GM23248 (cell line): Measurements from ENCODE around the gene PPP1R3F. TPM values are rescaled to one million over a fixed set of nuclear protein-coding genes. Genes with fewer than 3 reads are reported as not detected.
A peak's percentile ranks its signal among the peaks of the same experiment; 100 is the strongest.

Source experiments
- DNase-seq: peaks from one replicate; pipeline ENCODE4 v3.0.0-alpha.2; 2015
- H2AFZ ChIP-seq: fragments of 200-600 bp; sonication (generic); 2 replicates; pipeline ENCODE4 v1.6.1; 2016; ENCODE audit warnings: antibody characterized with exemption
- H3F3A ChIP-seq: fragments of 200-600 bp; sonication (generic); 2 replicates; pipeline ENCODE4 v1.6.1; 2016; ENCODE audit warnings: mild to moderate bottlenecking, antibody characterized with exemption, mixed run types; ENCODE audit not compliant: insufficient read depth
- H3K27ac ChIP-seq: fragments of 200-600 bp; sonication (generic); 2 replicates; pipeline ENCODE4 v1.5.1; 2016; ENCODE audit warnings: mild to moderate bottlenecking
- H3K27me3 ChIP-seq: fragments of 200-600 bp; sonication (generic); replicated peaks from 2 replicates; pipeline ENCODE4 v1.6.1; 2016; ENCODE audit warnings: mild to moderate bottlenecking; ENCODE audit not compliant: insufficient read depth
- H3K36me3 ChIP-seq: fragments of 200-600 bp; sonication (generic); 2 replicates; pipeline ENCODE4 v1.6.1; 2016; ENCODE audit warnings: low read depth, mild to moderate bottlenecking
- H3K4me1 ChIP-seq: fragments of 200-600 bp; sonication (generic); 2 replicates; pipeline ENCODE4 v1.6.1; 2016; ENCODE audit warnings: mild to moderate bottlenecking; ENCODE audit not compliant: insufficient read depth
- H3K4me2 ChIP-seq: fragments of 200-600 bp; sonication (generic); one replicate; pipeline ENCODE4 v1.6.1; 2016; ENCODE audit warnings: mild to moderate bottlenecking; ENCODE audit not compliant: unreplicated experiment
- H3K4me3 ChIP-seq: fragments of 200-600 bp; sonication (generic); 2 replicates; pipeline ENCODE4 v1.5.1; 2016; ENCODE audit warnings: mild to moderate bottlenecking
- H3K79me2 ChIP-seq: fragments of 200-600 bp; sonication (generic); 2 replicates; pipeline ENCODE4 v1.6.1; 2016; ENCODE audit warnings: mild to moderate bottlenecking; ENCODE audit not compliant: insufficient read depth
- H3K9ac ChIP-seq: fragments of 200-600 bp; sonication (generic); 2 replicates; pipeline ENCODE4 v1.6.1; 2016; ENCODE audit warnings: mild to moderate bottlenecking
- H3K9me2 ChIP-seq: fragments of 200-600 bp; sonication (generic); 2 replicates; pipeline ENCODE4 v1.6.1; 2016; ENCODE audit warnings: mixed run types, mild to moderate bottlenecking, moderate library complexity; ENCODE audit not compliant: insufficient read depth
- H3K9me3 ChIP-seq: fragments of 200-600 bp; sonication (generic); one replicate; pipeline ENCODE4 v1.6.1; 2017; ENCODE audit warnings: low read depth
- H4K20me1 ChIP-seq: fragments of 200-600 bp; sonication (generic); 2 replicates; pipeline ENCODE4 v1.6.0; 2016; ENCODE audit not compliant: insufficient read depth
- EZH2 ChIP-seq: fragments of 200-600 bp; sonication (generic); IDR thresholded peaks from 2 replicates; pipeline ENCODE4 v1.6.1; 2018; ENCODE audit warnings: antibody characterized with exemption, mild to moderate bottlenecking; ENCODE audit not compliant: insufficient read depth, poor library complexity, severe bottlenecking
- EZH2phosphoT487 ChIP-seq: fragments of 200-600 bp; sonication (generic); IDR thresholded peaks from 2 replicates; pipeline ENCODE4 v1.6.1; 2018; ENCODE audit warnings: antibody characterized with exemption, moderate library complexity, mild to moderate bottlenecking, low read depth; ENCODE audit not compliant: insufficient read depth
- WGBS, 2 experiments: methylation state at CpG; one replicate each; pipeline ENCODE4 v1.1.6; 2015 to 2017; ENCODE audit warnings: low lambda C conversion rate in 2 of 2, low coverage in 1 of 2; ENCODE audit errors: missing lambda C conversion rate in 2 of 2; 5-methylcytosine and 5-hydroxymethylcytosine counted together
- in situ Hi-C: fragments of 300-500 bp; cut with MboI; formaldehyde crosslinking; loops from 2 replicates; pipeline ENCODE4 v1.15.0; 2020
- polyA plus RNA-seq: library from polyadenylated mRNA; unstranded; fragments of >200 nt; fragmentation: Nextera tagmentation; extraction: Ambion mirVana; gene quantifications from 2 replicates; pipeline ENCODE4 v1.2.1, GENCODE V29; 2016
- total RNA-seq: library from RNA; depleted of rRNA; stranded (reverse); fragments of >200 nt; shearing (Covaris generic); gene quantifications from 2 replicates; pipeline ENCODE4 v1.2.3, GENCODE V29; 2014

Gene PPP1R3F
- total and polyA plus RNA-seq, 2 experiments from 2014 or later, result 4.4 to 10.6 TPM

DNA sequence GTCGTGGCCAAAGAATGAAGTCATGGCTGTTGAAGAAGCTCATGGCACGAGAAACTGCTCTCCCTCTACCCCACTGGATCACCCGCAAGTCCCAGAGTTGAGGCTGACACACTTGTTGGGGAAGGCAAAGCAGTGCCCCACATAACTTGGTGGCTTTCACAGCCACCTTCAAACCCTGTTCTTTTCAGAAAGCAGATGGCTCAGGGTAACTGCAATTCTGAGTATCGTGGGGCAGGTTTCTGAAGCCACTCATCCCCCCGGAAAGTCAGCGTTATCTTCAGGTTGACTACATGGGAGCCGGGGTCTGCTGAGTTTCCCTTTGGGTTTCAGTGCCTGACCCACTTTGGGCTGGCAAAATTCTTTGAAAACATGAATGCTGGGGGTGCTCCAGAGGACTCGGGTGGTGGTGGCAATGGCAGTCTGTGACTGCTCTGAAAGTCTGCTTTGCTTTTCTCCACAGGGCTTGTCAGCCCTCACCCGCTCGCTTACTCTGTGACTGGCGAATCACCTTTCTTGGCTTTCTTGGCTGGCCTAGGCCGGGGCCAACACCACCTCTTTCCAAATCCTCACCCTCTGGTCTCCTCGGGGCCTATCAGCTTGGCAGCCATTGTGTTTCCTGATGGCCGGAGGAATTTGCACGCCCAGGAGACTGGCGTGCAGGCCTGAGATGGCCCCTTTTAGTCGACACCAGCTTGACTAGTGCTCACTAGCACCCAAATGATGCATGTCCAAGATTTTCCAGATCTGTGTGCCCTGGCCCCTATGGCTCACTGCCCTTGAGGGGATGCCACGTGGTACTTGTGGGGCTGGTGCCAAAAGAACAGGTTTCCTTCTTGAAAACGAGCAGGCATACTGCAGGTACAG, 7.3 kb downstream of the PPP1R3F start:
- no peaks in the 10 kb centered on the region for H4K20me1 ChIP-seq
- H3K4me2 ChIP-seq, result no peak overlapping the region
- H3K4me1 ChIP-seq, result no peaks in the 10 kb centered on the region
- WGBS, 2 experiments, result 74 to 75% methylated on average over 14 to 19 of the region's 19 CpGs
- DNase-seq, result peak; percentile 38
- no peaks in the 10 kb centered on the region for H3K27me3 ChIP-seq
- no peak overlapping the region for H2AFZ ChIP-seq
- in situ Hi-C loops, result no loop called here
- H3F3A ChIP-seq, result no peaks in the 10 kb centered on the region
- no peak overlapping the region for H3K27ac ChIP-seq
- H3K36me3 ChIP-seq, result no peaks in the 10 kb centered on the region
- H3K9ac ChIP-seq, result no peak overlapping the region
- H3K79me2 ChIP-seq, result peaks cover 18% of the 10 kb centered on the region
- TF ChIP-seq EZH2phosphoT487 (no peak), EZH2 (no peak)
- no peaks in the 10 kb centered on the region for H3K9me2 ChIP-seq
- H3K4me3 ChIP-seq, result no peak overlapping the region
- no peaks in the 10 kb centered on the region for H3K9me3 ChIP-seq

DNA sequence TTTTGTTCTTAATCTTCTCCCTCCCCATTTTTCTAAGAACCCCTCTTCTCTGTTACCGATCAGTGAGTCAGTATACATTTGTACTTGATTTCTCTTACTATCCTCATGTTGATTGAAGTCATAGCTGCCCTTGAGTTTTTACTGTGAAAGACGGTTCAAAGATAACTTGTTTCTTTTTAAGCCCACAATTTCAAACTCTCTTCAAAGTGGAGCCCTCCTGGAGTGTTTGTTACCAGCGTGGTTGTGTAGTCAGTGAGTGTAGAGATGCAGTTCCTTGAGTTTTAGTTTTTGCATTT, 7.9 kb downstream of the PPP1R3F start:
- H3K79me2 ChIP-seq, result peaks cover 12% of the 10 kb centered on the region
- no peak overlapping the region for H3K4me3 ChIP-seq
- no peaks in the 10 kb centered on the region for H3K4me1 ChIP-seq
- in situ Hi-C loops, result no loop called here
- H2AFZ ChIP-seq, result no peak overlapping the region
- 92 to 97% methylated on average over 3 of the region's 3 CpGs for WGBS, 2 experiments
- H3K36me3 ChIP-seq, result no peaks in the 10 kb centered on the region
- no peaks in the 10 kb centered on the region for H3K27me3 ChIP-seq
- DNase-seq, result no peak
- H3K4me2 ChIP-seq, result no peak overlapping the region
- no peaks in the 10 kb centered on the region for H4K20me1 ChIP-seq
- no peak for TF ChIP-seq EZH2
- TF ChIP-seq EZH2phosphoT487, result no peak
- no peak overlapping the region for H3K9ac ChIP-seq
- H3K27ac ChIP-seq, result no peak overlapping the region
- H3K9me2 ChIP-seq, result no peaks in the 10 kb centered on the region
- H3K9me3 ChIP-seq, result no peaks in the 10 kb centered on the region
- no peaks in the 10 kb centered on the region for H3F3A ChIP-seq

DNA sequence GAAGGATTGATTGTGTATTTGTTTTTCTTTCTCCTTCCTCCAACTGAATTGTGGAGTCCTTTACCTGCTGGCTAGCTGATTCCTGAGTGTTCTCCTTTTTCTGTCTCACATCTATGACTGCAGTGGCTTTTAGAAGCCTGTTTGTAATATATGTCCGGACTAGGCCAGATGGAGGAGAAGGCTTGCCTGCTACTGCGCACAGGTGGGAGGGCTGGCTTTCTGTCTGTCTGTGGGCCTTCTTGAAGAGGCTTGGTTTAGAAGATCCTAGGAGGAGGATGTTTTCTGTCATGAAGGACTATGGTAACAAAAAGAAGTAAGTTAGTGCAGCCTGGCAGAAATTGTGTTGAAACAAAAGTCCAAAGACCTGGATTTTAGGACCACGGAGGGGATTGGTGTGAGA, 8.5 kb downstream of the PPP1R3F start:
- no peak overlapping the region for H3K4me2 ChIP-seq
- no peak overlapping the region for H2AFZ ChIP-seq
- TF ChIP-seq EZH2phosphoT487 (no peak), EZH2 (no peak)
- no peaks in the 10 kb centered on the region for H4K20me1 ChIP-seq
- no peaks in the 10 kb centered on the region for H3K36me3 ChIP-seq
- in situ Hi-C loops, result no loop called here
- no peaks in the 10 kb centered on the region for H3K27me3 ChIP-seq
- H3K4me1 ChIP-seq, result no peaks in the 10 kb centered on the region
- H3K9ac ChIP-seq, result no peak overlapping the region
- no peak overlapping the region for H3K27ac ChIP-seq
- H3K9me2 ChIP-seq, result no peaks in the 10 kb centered on the region
- no peak for DNase-seq
- H3F3A ChIP-seq, result no peaks in the 10 kb centered on the region
- H3K79me2 ChIP-seq, result peaks cover 6% of the 10 kb centered on the region
- 62 to 75% methylated on average over 3 of the region's 3 CpGs for WGBS, 2 experiments
- no peaks in the 10 kb centered on the region for H3K9me3 ChIP-seq
- H3K4me3 ChIP-seq, result no peak overlapping the region

GRCh38 chrX:49282647-49283011, 13.0 kb downstream of the PPP1R3F start:
- Histone ChIP-seq H3K27ac (no peak overlapping the region), H3K4me2 (no peak overlapping the region), H4K20me1 (no peaks in the 10 kb centered on the region), H3K9me3 (no peaks in the 10 kb centered on the region), H3K9me2 (no peaks in the 10 kb centered on the region), H3K27me3 (no peaks in the 10 kb centered on the region), H3K4me1 (no peaks in the 10 kb centered on the region), H3K36me3 (no peaks in the 10 kb centered on the region), H3K4me3 (no peak overlapping the region), H3K79me2 (no peaks in the 10 kb centered on the region), H3F3A (no peaks in the 10 kb centered on the region), H3K9ac (no peak overlapping the region), H2AFZ (peak overlapping the region; percentile 51; the same call in 1 of the 2 replicates)
- in situ Hi-C loops, result no loop called here
- peak; percentile 60 for DNase-seq
- TF ChIP-seq EZH2 (no peak), EZH2phosphoT487 (no peak)
- whole genome bisulfite sequencing, 2 experiments, result 9 to 15% methylated on average over 10 to 11 of the region's 11 CpGs

DNA sequence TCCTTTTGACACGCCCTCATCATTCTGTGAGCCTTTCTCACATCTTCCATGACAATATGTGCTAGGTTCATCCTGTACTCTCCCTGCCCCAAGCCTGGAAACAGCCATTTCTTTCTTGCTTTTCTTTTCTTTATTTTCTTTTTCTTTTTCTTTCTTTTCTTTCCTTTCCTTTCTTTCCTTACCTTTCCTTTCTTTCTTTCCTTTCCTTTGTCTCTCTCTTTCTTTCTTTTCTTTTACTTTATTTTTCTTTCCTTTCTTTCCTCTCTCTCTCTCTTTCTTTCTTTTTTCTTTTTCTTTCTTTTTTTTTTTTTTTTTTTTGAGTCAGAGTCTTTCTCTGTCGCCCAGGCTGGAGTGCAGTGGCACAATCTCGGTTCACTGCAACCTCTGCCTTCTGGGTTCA, 14.6 kb downstream of the PPP1R3F start:
- no peaks in the 10 kb centered on the region for H3K27me3 ChIP-seq
- H3F3A ChIP-seq, result no peaks in the 10 kb centered on the region
- no peaks in the 10 kb centered on the region for H3K9me2 ChIP-seq
- no peak for DNase-seq
- H3K9ac ChIP-seq, result no peak overlapping the region
- no peaks in the 10 kb centered on the region for H3K79me2 ChIP-seq
- no peaks in the 10 kb centered on the region for H3K4me1 ChIP-seq
- H3K4me3 ChIP-seq, result no peak overlapping the region
- WGBS, 2 experiments, result 58 to 93% methylated on average over 3 of the region's 3 CpGs
- H3K4me2 ChIP-seq, result no peak overlapping the region
- no peaks in the 10 kb centered on the region for H3K9me3 ChIP-seq
- no peak overlapping the region for H3K27ac ChIP-seq
- no peaks in the 10 kb centered on the region for H4K20me1 ChIP-seq
- TF ChIP-seq EZH2phosphoT487 (no peak), EZH2 (no peak)
- no peaks in the 10 kb centered on the region for H3K36me3 ChIP-seq
- in situ Hi-C loops, result no loop called here
- no peak overlapping the region for H2AFZ ChIP-seq
